GM23338 (cell line): ENCODE data around the gene ZBTB18.

Experiments used
- CREB1 ChIP-seq: fragments of 250-450 bp; sonication (Bioruptor Pico); IDR thresholded peaks from 2 replicates; pipeline ENCODE4 v1.5.0; 2020; ENCODE audit warnings: low read depth, mild to moderate bottlenecking, moderate library complexity
- ETS1 ChIP-seq: IDR thresholded peaks from 2 replicates; pipeline ENCODE4 v1.6.1; 2016; ENCODE audit warnings: antibody characterized with exemption
- EZH2 ChIP-seq: fragments of 200-600 bp; sonication (generic); IDR thresholded peaks from one replicate; pipeline ENCODE4 v1.8.0; 2017; ENCODE audit warnings: antibody characterized with exemption, mild to moderate bottlenecking, low read depth; ENCODE audit not compliant: unreplicated experiment
- EZH2phosphoT487 ChIP-seq: fragments of 200-600 bp; sonication (generic); IDR thresholded peaks from one replicate; pipeline ENCODE4 v1.8.1; 2018; ENCODE audit warnings: antibody characterized with exemption; ENCODE audit not compliant: unreplicated experiment
- JUNB ChIP-seq: IDR thresholded peaks from one replicate; pipeline ENCODE4 v1.6.1; 2016; ENCODE audit warnings: antibody characterized with exemption; ENCODE audit not compliant: unreplicated experiment
- NANOG ChIP-seq: IDR thresholded peaks from 2 replicates; pipeline ENCODE4 v1.6.1; 2016; ENCODE audit warnings: antibody characterized with exemption, borderline replicate concordance
- POLR2AphosphoS5 ChIP-seq: IDR thresholded peaks from 2 replicates; pipeline ENCODE4 v1.6.1; 2016; ENCODE audit warnings: antibody characterized with exemption, low read depth
- STAT1 ChIP-seq: IDR thresholded peaks from one replicate; pipeline ENCODE4 v1.6.1; 2016; ENCODE audit warnings: antibody characterized with exemption; ENCODE audit not compliant: unreplicated experiment
- ZNF114 ChIP-seq: fragments of 250-450 bp; sonication (Bioruptor Pico); IDR thresholded peaks from 2 replicates; pipeline ENCODE4 v1.5.0; 2020; ENCODE audit warnings: mild to moderate bottlenecking, moderate library complexity
- ZNF331 ChIP-seq: fragments of 250-450 bp; sonication (Bioruptor Pico); IDR thresholded peaks from 2 replicates; pipeline ENCODE4 v1.5.0; 2020; ENCODE audit warnings: low read depth, mild to moderate bottlenecking, moderate library complexity
- TF ChIP-seq, protein P1 (sequence below), 2 experiments: fragments of 200-600 bp in 1 of 2; sonication (generic) in 1 of 2; conservative IDR thresholded peaks; 2 replicates each; pipeline versions ENCODE4 v1.5.1 to v1.6.1; 2016 to 2017; ENCODE audit warnings: antibody characterized with exemption in 2 of 2, low read depth in 2 of 2, mild to moderate bottlenecking in 2 of 2, moderate library complexity in 1 of 2
- TF ChIP-seq, protein P2 (sequence below): IDR thresholded peaks from one replicate; pipeline ENCODE4 v1.6.1; 2018; ENCODE audit warnings: antibody characterized with exemption; ENCODE audit not compliant: unreplicated experiment
- TF ChIP-seq, protein P3 (sequence below): fragments of 250-450 bp; sonication (Bioruptor Pico); IDR thresholded peaks from 2 replicates; pipeline ENCODE4 v1.5.0; 2020; ENCODE audit warnings: mild to moderate bottlenecking, moderate library complexity

GRCh38 chr1:244094880-244095528 lies 43.9 kb downstream of the ZBTB18 start:
- TF ChIP-seq EZH2 (no peak), ETS1 (no peak), NANOG (no peak), POLR2AphosphoS5 (no peak), EZH2phosphoT487 (no peak), CREB1 (CRISPR knock-in tag) (no peak), ZNF114 (CRISPR knock-in tag) (no peak), ZNF331 (no peak), JUNB (no peak), STAT1 (no peak)
- TF ChIP-seq, protein P1, sequence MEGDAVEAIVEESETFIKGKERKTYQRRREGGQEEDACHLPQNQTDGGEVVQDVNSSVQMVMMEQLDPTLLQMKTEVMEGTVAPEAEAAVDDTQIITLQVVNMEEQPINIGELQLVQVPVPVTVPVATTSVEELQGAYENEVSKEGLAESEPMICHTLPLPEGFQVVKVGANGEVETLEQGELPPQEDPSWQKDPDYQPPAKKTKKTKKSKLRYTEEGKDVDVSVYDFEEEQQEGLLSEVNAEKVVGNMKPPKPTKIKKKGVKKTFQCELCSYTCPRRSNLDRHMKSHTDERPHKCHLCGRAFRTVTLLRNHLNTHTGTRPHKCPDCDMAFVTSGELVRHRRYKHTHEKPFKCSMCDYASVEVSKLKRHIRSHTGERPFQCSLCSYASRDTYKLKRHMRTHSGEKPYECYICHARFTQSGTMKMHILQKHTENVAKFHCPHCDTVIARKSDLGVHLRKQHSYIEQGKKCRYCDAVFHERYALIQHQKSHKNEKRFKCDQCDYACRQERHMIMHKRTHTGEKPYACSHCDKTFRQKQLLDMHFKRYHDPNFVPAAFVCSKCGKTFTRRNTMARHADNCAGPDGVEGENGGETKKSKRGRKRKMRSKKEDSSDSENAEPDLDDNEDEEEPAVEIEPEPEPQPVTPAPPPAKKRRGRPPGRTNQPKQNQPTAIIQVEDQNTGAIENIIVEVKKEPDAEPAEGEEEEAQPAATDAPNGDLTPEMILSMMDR (conservative IDR thresholded peaks at IDR 0.05; ENCODE audit: low read depth in 2 of 2) = no peak
- TF ChIP-seq, protein P2, sequence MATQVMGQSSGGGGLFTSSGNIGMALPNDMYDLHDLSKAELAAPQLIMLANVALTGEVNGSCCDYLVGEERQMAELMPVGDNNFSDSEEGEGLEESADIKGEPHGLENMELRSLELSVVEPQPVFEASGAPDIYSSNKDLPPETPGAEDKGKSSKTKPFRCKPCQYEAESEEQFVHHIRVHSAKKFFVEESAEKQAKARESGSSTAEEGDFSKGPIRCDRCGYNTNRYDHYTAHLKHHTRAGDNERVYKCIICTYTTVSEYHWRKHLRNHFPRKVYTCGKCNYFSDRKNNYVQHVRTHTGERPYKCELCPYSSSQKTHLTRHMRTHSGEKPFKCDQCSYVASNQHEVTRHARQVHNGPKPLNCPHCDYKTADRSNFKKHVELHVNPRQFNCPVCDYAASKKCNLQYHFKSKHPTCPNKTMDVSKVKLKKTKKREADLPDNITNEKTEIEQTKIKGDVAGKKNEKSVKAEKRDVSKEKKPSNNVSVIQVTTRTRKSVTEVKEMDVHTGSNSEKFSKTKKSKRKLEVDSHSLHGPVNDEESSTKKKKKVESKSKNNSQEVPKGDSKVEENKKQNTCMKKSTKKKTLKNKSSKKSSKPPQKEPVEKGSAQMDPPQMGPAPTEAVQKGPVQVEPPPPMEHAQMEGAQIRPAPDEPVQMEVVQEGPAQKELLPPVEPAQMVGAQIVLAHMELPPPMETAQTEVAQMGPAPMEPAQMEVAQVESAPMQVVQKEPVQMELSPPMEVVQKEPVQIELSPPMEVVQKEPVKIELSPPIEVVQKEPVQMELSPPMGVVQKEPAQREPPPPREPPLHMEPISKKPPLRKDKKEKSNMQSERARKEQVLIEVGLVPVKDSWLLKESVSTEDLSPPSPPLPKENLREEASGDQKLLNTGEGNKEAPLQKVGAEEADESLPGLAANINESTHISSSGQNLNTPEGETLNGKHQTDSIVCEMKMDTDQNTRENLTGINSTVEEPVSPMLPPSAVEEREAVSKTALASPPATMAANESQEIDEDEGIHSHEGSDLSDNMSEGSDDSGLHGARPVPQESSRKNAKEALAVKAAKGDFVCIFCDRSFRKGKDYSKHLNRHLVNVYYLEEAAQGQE = no peak
- TF ChIP-seq, protein P3, sequence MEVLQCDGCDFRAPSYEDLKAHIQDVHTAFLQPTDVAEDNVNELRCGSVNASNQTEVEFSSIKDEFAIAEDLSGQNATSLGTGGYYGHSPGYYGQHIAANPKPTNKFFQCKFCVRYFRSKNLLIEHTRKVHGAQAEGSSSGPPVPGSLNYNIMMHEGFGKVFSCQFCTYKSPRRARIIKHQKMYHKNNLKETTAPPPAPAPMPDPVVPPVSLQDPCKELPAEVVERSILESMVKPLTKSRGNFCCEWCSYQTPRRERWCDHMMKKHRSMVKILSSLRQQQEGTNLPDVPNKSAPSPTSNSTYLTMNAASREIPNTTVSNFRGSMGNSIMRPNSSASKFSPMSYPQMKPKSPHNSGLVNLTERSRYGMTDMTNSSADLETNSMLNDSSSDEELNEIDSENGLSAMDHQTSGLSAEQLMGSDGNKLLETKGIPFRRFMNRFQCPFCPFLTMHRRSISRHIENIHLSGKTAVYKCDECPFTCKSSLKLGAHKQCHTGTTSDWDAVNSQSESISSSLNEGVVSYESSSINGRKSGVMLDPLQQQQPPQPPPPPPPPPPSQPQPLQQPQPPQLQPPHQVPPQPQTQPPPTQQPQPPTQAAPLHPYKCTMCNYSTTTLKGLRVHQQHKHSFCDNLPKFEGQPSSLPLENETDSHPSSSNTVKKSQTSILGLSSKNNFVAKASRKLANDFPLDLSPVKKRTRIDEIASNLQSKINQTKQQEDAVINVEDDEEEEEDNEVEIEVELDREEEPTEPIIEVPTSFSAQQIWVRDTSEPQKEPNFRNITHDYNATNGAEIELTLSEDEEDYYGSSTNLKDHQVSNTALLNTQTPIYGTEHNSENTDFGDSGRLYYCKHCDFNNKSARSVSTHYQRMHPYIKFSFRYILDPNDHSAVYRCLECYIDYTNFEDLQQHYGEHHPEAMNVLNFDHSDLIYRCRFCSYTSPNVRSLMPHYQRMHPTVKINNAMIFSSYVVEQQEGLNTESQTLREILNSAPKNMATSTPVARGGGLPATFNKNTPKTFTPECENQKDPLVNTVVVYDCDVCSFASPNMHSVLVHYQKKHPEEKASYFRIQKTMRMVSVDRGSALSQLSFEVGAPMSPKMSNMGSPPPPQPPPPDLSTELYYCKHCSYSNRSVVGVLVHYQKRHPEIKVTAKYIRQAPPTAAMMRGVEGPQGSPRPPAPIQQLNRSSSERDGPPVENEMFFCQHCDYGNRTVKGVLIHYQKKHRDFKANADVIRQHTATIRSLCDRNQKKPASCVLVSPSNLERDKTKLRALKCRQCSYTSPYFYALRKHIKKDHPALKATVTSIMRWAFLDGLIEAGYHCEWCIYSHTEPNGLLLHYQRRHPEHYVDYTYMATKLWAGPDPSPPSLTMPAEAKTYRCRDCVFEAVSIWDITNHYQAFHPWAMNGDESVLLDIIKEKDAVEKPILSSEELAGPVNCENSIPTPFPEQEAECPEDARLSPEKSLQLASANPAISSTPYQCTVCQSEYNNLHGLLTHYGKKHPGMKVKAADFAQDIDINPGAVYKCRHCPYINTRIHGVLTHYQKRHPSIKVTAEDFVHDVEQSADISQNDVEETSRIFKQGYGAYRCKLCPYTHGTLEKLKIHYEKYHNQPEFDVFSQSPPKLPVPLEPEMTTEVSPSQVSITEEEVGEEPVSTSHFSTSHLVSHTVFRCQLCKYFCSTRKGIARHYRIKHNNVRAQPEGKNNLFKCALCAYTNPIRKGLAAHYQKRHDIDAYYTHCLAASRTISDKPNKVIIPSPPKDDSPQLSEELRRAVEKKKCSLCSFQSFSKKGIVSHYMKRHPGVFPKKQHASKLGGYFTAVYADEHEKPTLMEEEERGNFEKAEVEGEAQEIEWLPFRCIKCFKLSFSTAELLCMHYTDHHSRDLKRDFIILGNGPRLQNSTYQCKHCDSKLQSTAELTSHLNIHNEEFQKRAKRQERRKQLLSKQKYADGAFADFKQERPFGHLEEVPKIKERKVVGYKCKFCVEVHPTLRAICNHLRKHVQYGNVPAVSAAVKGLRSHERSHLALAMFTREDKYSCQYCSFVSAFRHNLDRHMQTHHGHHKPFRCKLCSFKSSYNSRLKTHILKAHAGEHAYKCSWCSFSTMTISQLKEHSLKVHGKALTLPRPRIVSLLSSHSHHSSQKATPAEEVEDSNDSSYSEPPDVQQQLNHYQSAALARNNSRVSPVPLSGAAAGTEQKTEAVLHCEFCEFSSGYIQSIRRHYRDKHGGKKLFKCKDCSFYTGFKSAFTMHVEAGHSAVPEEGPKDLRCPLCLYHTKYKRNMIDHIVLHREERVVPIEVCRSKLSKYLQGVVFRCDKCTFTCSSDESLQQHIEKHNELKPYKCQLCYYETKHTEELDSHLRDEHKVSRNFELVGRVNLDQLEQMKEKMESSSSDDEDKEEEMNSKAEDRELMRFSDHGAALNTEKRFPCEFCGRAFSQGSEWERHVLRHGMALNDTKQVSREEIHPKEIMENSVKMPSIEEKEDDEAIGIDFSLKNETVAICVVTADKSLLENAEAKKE (CRISPR knock-in tag) = no peak
